GM12891 (cell line): Measurements from ENCODE around the gene SUOX.
"Not testable (repeated sequence)": the region's sequence is repeated elsewhere in the genome, so short reads cannot be mapped to it uniquely, and the experiment has no call there.

Source experiments
- DNase-seq: peaks from one replicate; pipeline ENCODE4 v3.0.0; 2011; ENCODE audit warnings: low spot score; ENCODE audit not compliant: insufficient read length
- FAIRE-seq: peaks from 2 replicates; lab custom pipeline; 2011; peaks lifted over from hg19 to GRCh38; lab: Jason Lieb, UNC
- PAX5 ChIP-seq: IDR thresholded peaks from 2 replicates; pipeline ENCODE4 v1.6.1; 2011; ENCODE audit warnings: low read length, moderate library complexity, mild to moderate bottlenecking; ENCODE audit not compliant: insufficient read depth, severe bottlenecking
- POLR2A ChIP-seq: IDR thresholded peaks from 2 replicates; pipeline ENCODE4 v1.6.1; 2011; ENCODE audit warnings: low read depth, low read length, control low read depth
- POLR2AphosphoS5 ChIP-seq: IDR thresholded peaks from 2 replicates; pipeline ENCODE4 v1.6.1; 2011; ENCODE audit warnings: low read depth, low read length, control low read depth
- POU2F2 ChIP-seq: IDR thresholded peaks from 2 replicates; pipeline ENCODE4 v1.6.1; 2011; ENCODE audit warnings: low read depth, mild to moderate bottlenecking, control low read depth, low read length, moderate library complexity
- SPI1 ChIP-seq: IDR thresholded peaks from 2 replicates; pipeline ENCODE4 v1.6.1; 2011; ENCODE audit warnings: low read depth, low read length, control low read depth
- TAF1 ChIP-seq: IDR thresholded peaks from 2 replicates; pipeline ENCODE4 v1.6.1; 2011; ENCODE audit warnings: low read depth, low read length, control low read depth

Gene SUOX

DNA sequence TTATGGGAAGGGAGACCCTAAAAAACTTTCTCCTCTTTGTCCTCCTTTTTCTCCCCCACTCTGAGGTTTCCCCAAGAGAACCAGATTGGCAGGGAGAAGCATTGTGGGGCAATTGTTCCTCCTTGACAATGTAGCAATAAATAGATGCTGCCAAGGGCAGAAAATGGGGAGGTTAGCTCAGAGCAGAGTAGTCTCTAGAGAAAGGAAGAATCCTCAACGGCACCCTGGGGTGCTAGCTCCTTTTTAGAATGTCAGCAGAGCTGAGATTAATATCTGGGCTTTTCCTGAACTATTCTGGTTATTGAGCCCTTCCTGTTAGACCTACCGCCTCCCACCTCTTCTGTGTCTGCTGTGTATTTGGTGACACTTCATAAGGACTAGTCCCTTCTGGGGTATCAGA lies 40.1 kb downstream of the SUOX start:
- DNase-seq (no peak), FAIRE-seq (no peak)
- no peak for TF ChIP-seq POLR2AphosphoS5
- TF ChIP-seq PAX5: no peak
- no peak for TF ChIP-seq SPI1
- no peak for TF ChIP-seq POU2F2
- no peak for TF ChIP-seq POLR2A
- TF ChIP-seq TAF1: no peak

DNA sequence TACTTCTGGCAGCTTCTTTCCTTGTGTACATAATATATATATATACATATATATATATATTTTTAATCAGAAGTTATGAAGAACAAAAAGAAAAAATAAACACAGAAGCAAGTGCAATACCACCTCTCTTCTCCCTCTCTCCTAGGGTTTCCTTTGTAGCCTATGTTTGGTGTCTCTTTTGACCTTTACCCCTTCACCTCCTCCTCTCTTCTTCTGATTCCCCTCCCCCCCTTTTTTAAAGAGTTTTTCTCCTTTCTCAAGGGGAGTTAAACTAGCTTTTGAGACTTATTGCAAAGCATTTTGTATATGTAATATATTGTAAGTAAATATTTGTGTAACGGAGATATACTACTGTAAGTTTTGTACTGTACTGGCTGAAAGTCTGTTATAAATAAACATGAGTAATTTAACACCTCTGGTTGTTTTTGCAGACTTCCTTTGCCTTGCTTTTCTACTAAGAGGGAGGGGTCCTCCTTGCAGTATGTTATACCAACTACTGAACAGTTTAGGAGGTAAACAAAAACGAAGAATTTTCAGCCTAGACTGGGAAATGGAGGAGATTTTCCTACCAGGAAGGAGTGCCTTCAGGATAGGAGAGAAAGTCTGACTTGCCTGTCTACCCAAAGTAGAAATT lies 41.1 kb downstream of the SUOX start:
- FAIRE-seq: no peak
- TF ChIP-seq SPI1 (no peak), PAX5 (no peak), POU2F2 (no peak), POLR2AphosphoS5 (no peak), TAF1 (no peak), POLR2A (no peak)

DNA sequence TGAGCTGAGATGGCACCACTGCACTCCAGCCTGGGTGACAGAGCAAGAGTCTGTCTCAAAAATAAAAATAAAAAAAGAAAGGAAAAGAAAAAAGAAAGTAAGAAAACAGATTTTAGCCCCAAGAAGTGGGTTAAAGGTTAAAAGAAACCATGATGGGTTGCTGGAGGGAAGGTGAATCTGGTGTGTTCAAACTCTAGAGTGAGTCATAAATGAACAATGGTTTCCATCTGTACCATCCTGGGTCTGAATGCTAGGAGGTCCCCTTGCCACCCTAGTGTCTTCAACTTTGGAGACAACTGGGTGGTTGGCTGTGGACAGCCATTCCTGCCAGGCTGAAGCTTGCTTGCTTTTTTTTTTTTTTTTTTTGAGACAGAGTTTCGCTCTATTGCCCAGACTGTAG lies 43.1 kb downstream of the SUOX start:
- FAIRE-seq (no peak), DNase-seq (no peak)
- no peak for TF ChIP-seq POU2F2
- TF ChIP-seq TAF1: no peak
- no peak for TF ChIP-seq POLR2AphosphoS5
- TF ChIP-seq POLR2A: no peak
- no peak for TF ChIP-seq PAX5
- TF ChIP-seq SPI1: no peak

More for the DNA sequence above, 41.1 kb downstream of the SUOX start:
- DNase-seq: no peak

DNA sequence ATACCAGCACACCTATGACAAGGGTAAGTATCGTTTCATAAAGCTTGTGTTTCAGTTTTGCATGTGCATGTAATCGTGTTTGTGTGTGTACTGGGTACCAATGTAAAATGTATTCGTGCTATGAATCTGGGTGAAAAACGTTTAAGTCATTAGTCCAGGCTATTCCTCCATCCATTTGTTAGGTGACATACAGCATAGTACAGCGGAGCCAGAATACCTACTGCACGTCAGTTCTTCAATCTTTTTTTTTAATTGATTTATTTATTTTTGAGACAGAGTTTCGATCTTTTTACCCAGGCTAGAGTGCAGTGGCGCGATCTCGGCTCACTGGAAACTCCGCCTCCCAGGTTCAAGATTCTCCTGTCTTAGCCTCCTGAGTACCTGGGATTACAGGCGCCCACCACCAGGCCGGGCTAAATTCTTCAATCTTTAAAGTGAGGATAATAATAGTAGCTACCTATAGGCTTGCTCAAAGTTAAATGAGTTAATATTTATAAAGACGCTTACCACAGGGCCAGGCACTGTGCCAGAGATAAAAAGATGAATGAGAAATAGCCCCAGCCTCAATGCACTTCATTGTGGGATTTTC lies 44.0 kb downstream of the SUOX start:
- FAIRE-seq (peak; percentile 55), DNase-seq (no peak)
- no peak for TF ChIP-seq POLR2AphosphoS5
- no peak for TF ChIP-seq POLR2A
- TF ChIP-seq POU2F2: no peak
- TF ChIP-seq SPI1: no peak
- TF ChIP-seq PAX5: no peak
- TF ChIP-seq TAF1: no peak

DNA sequence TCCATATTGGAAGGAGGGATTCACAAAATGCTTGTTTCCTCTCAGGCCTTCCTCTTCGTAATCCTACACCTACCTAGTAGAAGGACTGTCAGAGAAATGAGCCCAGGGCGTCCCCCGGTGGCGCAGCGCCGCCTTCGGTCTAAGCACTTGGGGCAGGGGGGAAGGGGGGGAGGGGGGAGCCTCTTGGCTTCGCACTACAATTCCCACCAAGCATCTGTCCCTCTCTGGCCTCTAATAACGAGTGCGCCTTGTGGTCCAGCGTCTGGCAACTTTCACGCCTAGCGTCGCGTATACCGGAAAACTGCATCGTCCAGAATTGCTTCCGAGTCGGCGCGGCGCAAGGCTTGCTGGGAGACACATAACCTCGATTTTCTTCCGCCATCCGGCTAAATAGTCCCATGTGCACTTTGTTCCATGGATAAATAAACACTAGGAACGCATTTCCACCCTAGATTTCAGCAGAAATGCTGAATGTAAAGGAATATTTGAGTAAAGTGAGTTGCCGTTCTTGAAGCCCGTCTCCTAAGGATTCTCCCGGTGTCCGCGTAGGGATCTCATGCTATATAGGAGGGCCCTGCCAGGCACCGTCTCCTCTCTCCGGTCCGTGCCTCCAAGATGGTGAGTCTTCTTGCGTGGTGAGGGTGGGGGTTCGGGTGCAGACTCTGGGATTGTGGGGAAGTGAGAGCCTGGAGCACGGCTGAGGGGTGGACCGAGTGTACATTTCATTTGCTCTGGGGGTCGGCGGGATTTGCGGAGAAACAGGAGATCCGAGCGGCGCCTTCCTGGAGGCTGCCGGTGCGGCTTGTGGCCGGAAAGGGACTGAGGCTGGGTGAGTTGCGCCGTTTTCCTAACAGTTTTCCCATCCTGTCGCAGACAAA lies 44.7 kb downstream of the SUOX start, which contains the start of gene RPS26:
Gene RPS26 (plus strand): TSS at position 367 of the 878 bp plus-strand sequence. CDS start 249 bp downstream, at position 616.
- peak; percentile 98 for FAIRE-seq
- peak; percentile 64 for DNase-seq
- TF ChIP-seq SPI1 (peak; percentile 37), TAF1 (peak; percentile 99), POLR2AphosphoS5 (peak; percentile 100), POU2F2 (peak; percentile 97), PAX5 (no peak), POLR2A (peak; percentile 100)

DNA sequence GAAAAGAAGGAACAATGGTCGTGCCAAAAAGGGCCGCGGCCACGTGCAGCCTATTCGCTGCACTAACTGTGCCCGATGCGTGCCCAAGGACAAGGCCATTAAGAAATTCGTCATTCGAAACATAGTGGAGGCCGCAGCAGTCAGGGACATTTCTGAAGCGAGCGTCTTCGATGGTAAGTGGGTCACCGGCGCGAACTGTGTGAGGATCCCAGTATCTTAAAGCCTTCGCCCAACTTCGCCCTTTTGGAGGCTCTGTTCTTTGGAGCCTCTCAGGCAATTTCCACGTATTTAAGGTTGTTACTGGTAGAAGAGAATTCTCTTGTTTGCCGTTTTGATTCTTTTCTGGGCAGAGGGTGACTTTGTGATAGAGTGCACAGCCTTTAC lies 45.3 kb downstream of the SUOX start:
- not testable (repeated sequence) for FAIRE-seq, DNase-seq

DNA sequence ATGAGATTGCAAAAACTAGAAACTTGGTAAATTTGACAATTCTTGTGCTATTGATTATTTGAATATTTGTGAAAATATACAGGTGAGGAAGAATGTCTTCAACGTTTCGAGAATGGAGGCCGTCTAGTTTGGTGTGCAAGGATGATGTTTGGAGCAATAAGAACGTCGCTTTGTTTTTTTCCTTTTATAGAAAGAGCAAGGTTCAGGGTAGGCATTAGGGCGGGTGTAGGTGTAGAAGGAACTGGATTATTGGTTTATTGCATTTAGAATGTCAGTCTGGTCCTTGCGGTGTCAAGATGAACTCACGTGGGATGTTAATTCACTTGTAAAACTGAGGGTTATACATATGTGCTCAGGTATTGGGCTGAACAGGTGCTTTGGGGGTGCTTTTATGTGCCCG lies 45.8 kb downstream of the SUOX start:
- DNase-seq (no peak), FAIRE-seq (no peak)
- TF ChIP-seq TAF1 (no peak), POLR2AphosphoS5 (no peak), SPI1 (no peak), POLR2A (no peak)

DNA sequence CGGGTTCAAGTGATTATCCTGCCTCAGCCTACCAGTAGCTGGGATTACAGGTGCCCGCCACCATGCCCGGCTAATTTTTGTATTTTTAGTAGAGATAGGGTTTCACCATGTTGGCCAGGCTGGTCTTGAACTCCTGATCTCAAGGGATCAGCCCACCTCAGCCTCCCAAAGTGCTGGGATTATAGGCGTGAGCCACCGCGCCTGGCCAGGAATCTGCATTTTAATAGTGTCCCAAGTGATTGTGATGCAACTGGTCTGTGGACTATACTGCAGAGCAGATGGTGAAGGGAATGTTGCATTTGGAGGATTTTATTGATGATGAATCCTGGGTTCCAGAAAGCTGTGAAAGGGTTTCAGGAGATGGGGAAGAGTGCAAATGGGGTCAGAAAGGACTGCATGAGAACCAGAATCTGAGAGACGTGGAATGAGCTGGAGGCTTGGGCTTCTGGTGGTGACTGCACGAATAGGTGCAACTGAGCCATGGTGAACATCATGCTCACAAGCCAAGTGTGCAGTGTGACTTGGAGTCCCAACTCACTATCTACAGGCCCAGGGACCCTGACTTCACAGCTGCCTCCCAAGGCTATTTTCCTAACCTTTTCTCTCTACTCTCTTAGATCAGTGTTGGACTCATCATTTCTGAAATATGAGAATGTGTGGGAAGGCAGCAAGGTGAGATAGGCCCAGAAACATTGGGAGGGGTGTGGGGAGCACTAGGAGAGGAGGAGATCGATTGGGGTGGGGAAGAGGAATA lies 49.1 kb downstream of the SUOX start:
- DNase-seq (no peak), FAIRE-seq (no peak)
- TF ChIP-seq SPI1 (no peak), POLR2AphosphoS5 (peak; percentile 20; the same call in 1 of the 2 replicates), POU2F2 (no peak; the same call in 1 of the 2 replicates), POLR2A (peak; percentile 61; the same call in 1 of the 2 replicates)

DNA sequence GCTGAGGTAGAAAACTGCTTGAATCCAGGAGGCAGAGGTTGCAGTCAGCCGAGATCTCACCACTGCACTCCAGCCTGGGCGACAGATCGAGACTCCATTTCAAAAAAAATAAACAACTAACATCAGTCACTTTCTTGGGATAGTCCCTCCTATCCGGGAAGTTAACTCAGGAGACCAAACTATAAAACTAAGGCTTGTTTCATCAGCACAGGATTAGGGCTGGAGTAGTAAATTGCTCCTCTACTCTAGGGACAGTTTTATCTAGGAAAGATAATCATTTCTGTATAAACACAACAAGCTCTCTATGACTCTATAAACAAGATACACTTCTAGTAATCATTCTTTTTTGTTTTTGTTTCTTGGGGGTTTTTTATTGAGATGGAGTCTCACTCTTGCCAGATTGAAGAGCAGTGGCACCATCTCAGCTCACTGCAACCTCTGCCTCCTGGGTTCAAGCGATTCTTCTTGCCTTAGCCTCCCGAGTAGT lies 56.4 kb downstream of the SUOX start:
- no peak for TF ChIP-seq POU2F2
- no peak for TF ChIP-seq PAX5
- no peak for DNase-seq
- no peak for FAIRE-seq
